Renal cortical epithelial cell (primary cell): Measurements from ENCODE around the gene HFE. TPM values are rescaled to one million over a fixed set of nuclear protein-coding genes. Genes with fewer than 3 reads are reported as not detected.
"Not testable (repeated sequence)": the region's sequence is repeated elsewhere in the genome, so short reads cannot be mapped to it uniquely, and the experiment has no call there.

Experiments
- DNase-seq: peaks from one replicate; pipeline ENCODE4 v3.0.0-alpha.2; 2011; ENCODE audit warnings: low read depth
- total RNA-seq: library from RNA; depleted of rRNA; stranded (reverse); fragments of >200 nt; gene quantifications from 2 replicates; pipeline ENCODE4 v1.2.3, GENCODE V29; 2014

Gene HFE
- total RNA-seq, 1 donor from 2014 or later = 14.7 TPM

DNA sequence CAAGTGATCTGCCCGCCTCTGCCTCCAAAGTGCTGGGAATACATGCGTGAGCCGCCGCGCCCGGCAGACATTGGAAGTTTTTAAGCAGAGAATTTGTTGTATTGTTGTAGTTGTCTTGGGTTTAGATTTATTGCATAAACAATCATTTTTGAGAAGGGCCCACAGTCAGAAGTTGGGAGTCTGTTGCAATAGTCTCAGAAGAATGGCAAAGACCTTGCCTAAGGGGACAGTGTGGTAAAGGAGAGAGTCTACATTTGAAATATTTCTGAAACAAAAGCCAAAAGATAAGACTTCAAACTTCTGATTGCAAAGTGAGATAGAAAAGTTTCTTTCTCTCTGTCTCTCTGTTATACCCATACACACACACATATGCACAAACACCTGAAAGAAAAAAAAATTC is 22.5 kb downstream of the HFE start:
- DNase-seq = no peak

GRCh38 chr6:26113570-26113969 is 26.3 kb downstream of the HFE start:
- no peak for DNase-seq

GRCh38 chr6:26115226-26115625 is 28.0 kb downstream of the HFE start:
- no peak for DNase-seq

GRCh38 chr6:26116267-26116666 is 29.0 kb downstream of the HFE start:
- DNase-seq = no peak

GRCh38 chr6:26118999-26119398 is 31.8 kb downstream of the HFE start:
- peak; percentile 91 for DNase-seq

GRCh38 chr6:26120115-26120514 is 32.9 kb downstream of the HFE start:
- DNase-seq = not testable (repeated sequence)

DNA sequence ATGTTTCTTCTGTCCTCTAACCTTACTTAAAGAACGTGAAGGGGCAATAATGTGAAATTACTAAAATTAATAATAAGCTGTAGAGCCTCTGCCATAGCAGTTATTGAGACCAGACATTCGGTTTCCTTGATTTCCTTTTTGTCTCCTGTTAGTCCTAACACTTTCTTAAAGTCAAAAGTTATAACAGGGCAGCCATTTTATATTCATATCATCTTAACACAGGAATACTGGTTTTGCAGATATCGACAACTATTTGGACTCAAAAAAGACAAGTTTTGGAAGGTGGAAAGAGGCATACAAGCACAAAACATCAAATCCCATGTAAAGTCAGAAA is 33.5 kb downstream of the HFE start:
- no peak for DNase-seq

DNA sequence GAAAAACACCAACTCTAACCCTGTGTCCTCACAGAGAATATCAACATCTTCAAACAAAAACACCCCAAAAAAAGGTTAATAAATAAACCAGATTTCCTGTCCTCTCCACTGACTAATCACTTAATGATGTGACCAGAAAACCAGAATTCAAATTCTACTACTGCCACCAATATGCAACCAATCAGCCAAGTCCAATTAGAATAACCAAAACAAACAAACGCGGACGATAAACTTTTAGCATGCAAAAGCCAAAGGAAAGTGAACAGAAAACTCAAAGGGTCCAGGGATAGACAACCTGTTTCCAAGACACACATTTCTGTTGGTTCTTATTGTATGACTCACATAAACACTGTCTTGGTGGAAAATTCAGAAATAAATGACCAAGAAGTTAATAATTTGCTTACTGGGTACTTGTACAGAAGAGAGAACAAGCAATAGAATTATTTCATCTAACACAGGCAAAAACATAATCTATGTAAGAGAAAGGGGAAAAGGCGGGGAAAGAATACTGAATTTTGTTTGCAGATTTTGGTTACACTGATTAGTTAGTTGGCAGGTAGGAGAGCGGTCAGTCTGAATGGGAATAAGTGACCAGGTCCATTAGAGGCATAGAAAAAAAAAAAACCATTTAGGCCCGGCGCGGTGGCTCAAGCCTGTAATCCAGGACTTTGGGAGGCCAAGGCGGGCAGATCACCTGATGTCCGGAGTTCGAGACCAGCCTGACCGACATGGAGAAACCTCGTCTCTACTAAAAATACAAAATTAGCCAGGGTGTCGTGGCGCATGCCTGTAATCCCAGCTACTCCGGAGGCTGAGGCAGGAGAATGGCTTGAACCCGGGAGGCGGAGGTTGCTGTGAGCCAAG is 34.1 kb downstream of the HFE start:
- peak; percentile 100 for DNase-seq

GRCh38 chr6:26122005-26122388 is 34.8 kb downstream of the HFE start:
- DNase-seq = no peak

- no peak for DNase-seq
Observed at GRCh38 chr6:26122402-26122792, 35.2 kb downstream of the HFE start.

GRCh38 chr6:26122793-26123674 is 35.8 kb downstream of the HFE start:
- DNase-seq = peak; percentile 100

DNA sequence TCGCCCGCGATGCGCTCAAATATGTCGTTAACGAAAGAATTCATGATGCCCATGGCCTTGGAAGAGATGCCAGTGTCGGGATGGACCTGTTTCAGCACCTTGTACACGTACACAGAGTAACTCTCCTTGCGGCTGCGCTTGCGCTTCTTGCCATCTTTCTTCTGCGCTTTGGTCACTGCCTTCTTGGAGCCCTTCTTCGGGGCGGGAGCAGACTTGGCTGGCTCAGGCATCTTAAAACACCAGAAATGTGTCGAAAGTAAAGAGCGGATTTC is 36.4 kb downstream of the HFE start:
- DNase-seq = no peak

DNA sequence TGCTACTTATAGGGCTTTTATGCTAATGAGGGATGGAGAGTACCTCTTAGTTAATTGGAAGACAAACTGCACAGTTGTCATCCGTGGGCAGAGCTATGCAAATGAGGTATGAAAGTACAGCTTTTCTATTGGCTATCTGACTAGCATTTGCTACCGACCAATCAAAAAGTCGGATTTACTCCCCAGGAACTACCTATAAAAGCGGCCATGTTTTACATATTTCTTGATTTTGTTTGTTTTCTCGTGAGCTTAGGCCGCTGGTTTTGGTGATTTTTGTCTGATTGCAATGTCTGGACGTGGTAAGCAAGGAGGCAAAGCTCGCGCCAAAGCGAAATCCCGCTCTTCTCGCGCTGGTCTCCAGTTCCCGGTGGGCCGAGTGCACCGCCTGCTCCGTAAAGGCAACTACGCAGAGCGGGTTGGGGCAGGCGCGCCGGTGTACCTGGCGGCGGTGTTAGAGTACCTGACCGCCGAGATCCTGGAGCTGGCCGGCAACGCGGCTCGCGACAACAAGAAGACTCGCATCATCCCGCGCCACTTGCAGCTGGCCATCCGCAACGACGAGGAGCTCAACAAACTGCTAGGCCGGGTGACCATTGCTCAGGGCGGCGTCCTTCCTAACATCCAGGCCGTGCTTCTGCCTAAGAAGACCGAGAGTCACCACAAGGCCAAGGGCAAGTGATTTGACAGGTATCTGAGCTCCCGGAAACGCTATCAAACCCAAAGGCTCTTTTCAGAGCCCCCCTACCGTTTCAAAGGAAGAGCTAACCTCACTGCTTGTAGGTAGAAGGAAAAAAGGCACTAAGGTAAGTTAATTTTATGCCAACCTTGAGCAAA is 36.9 kb downstream of the HFE start:
- peak; percentile 100 for DNase-seq

- DNase-seq = no peak
Observed at GRCh38 chr6:26124781-26125685, 37.8 kb downstream of the HFE start.

GRCh38 chr6:26126394-26127235 is 39.4 kb downstream of the HFE start:
- DNase-seq = peak; percentile 55

GRCh38 chr6:26128013-26128771 is 41.0 kb downstream of the HFE start:
- DNase-seq = no peak

GRCh38 chr6:26129656-26130055 is 42.4 kb downstream of the HFE start:
- no peak for DNase-seq

DNA sequence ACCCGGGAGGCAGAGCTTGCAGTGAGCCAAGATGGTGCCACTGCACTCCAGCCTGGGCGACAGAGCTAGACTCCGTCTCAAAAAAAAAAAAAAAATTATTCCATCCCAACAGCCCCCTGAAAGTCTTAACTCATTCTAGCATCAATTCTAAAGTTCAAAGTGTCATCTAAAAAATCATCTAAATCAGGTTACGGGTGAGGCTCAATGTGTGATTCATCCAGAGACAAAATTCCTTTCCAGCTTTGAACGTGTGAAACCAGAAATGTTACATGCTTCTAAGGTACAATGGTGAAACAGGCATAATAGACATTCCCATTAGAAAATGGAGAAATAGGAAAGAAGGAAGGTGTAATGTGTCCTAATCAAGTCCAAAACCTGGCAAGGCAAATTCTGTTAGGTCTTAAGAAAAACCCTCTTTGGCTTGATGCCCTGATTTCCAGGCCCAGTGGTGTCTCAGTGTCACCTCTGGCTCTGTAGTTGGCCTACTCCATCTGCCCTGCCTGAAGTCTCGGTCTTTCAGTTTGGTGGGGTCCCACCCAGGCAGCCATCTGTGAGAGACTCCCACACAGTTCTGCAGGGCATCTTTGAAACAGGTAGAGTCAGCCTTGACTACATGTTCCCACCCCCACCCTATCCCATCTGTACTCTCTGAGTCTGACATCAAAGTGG is 43.5 kb downstream of the HFE start:
- DNase-seq = no peak

- no peak for DNase-seq
Observed at GRCh38 chr6:26131618-26132017, 44.4 kb downstream of the HFE start.
